ENCODE results near the gene EMX2.

Gene EMX2

GRCh38 chr10:117519879-117520278 lies 22.7 kb upstream of the EMX2 start:
- H3K36me3 ChIP-seq: no peaks in the 10 kb centered on the region
- TF ChIP-seq CTCF (IDR thresholded peaks at IDR 0.05; ENCODE audit: low read depth, low read length): no peak

DNA sequence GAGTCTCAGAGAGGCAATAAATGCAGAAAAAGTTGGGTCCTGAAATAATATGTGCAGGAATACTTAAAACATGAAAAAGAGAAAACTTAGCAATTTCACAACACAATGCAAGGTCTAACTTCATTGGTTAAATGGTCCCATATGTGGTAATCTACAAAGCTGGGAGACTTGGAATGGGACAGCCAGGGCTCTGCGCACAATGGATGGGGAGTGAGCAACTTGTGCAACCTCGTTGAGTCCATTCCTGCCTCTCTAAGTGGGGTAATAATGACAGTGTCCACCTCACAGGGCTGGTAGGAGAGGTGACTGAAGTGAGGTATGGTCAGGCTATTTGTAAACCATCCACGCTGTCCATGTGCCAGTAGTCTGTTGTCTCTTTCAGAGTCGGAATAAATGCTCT lies 11.8 kb upstream of the EMX2 start:
- no peak for TF ChIP-seq CTCF (IDR thresholded peaks at IDR 0.05; ENCODE audit: low read depth, low read length)
- Histone ChIP-seq H3K9me3 (ENCODE audit: severe bottlenecking) (no peaks in the 10 kb centered on the region), H3K27me3 (ENCODE audit: insufficient read depth, low read depth, severe bottlenecking) (peaks cover 88% of the 10 kb centered on the region)

More at GRCh38 chr10:117519879-117520278, 22.7 kb upstream of the EMX2 start:
- Histone ChIP-seq H3K4me3 (ENCODE audit: low read depth, low read length) (no peak overlapping the region), H3K27me3 (ENCODE audit: insufficient read depth, low read depth, severe bottlenecking) (peaks cover 64% of the 10 kb centered on the region), H3K27ac (no peak overlapping the region), H3K9me3 (ENCODE audit: severe bottlenecking) (peaks cover 4% of the 10 kb centered on the region)
- no peak for DNase-seq

GRCh38 chr10:117531371-117532002 lies 11.1 kb upstream of the EMX2 start:
- Histone ChIP-seq H3K27ac (no peak overlapping the region), H3K36me3 (no peaks in the 10 kb centered on the region), H3K4me3 (ENCODE audit: low read depth, low read length) (no peak overlapping the region), H3K27me3 (ENCODE audit: insufficient read depth, low read depth, severe bottlenecking) (peaks cover 92% of the 10 kb centered on the region), H3K9me3 (ENCODE audit: severe bottlenecking) (no peaks in the 10 kb centered on the region)
- DNase-seq: no peak
- no peak for TF ChIP-seq CTCF (IDR thresholded peaks at IDR 0.05; ENCODE audit: low read depth, low read length)

More for the DNA sequence above, 11.8 kb upstream of the EMX2 start:
- no peaks in the 10 kb centered on the region for H3K36me3 ChIP-seq
- no peak overlapping the region for H3K27ac ChIP-seq
- no peak overlapping the region for H3K4me3 ChIP-seq (ENCODE audit: low read depth, low read length)
- DNase-seq: no peak

GRCh38 chr10:117532003-117532385 lies 10.6 kb upstream of the EMX2 start:
- no peak for DNase-seq
- Histone ChIP-seq H3K9me3 (ENCODE audit: severe bottlenecking) (no peaks in the 10 kb centered on the region), H3K4me3 (ENCODE audit: low read depth, low read length) (no peak overlapping the region), H3K36me3 (no peaks in the 10 kb centered on the region), H3K27me3 (ENCODE audit: insufficient read depth, low read depth, severe bottlenecking) (peaks cover 92% of the 10 kb centered on the region), H3K27ac (no peak overlapping the region)
- TF ChIP-seq CTCF (IDR thresholded peaks at IDR 0.05; ENCODE audit: low read depth, low read length): no peak

- Histone ChIP-seq H3K36me3 (no peaks in the 10 kb centered on the region), H3K4me3 (ENCODE audit: low read depth, low read length) (no peak overlapping the region), H3K27me3 (ENCODE audit: insufficient read depth, low read depth, severe bottlenecking) (peaks cover 92% of the 10 kb centered on the region), H3K27ac (no peak overlapping the region), H3K9me3 (ENCODE audit: severe bottlenecking) (no peaks in the 10 kb centered on the region)
- no peak for TF ChIP-seq CTCF (IDR thresholded peaks at IDR 0.05; ENCODE audit: low read depth, low read length)
- no peak for DNase-seq
Measured at GRCh38 chr10:117532451-117533107, 10.0 kb upstream of the EMX2 start.

Data from WERI-Rb-1 (cell line).